Activated CD4-positive, alpha-beta T cell treated with anti-CD3 and anti-CD28 coated beads for 24 hours (primary cell): ENCODE results near the gene LTBP1.

ENCODE experiments used
- DNase-seq, 2 donors: peaks; one replicate each; pipeline ENCODE4 v3.0.0-alpha.2; 2020; ENCODE audit warnings: low read depth in 2 of 2

Gene LTBP1

GRCh38 chr2:33011941-33012340, 65.2 kb downstream of the LTBP1 start:
- DNase-seq, result no peak

GRCh38 chr2:33013684-33014110, 66.9 kb downstream of the LTBP1 start:
- no peak for DNase-seq

- no peak for DNase-seq
These were observed 67.5 kb downstream of the LTBP1 start for GRCh38 chr2:33014268-33014667.

GRCh38 chr2:33015421-33016142, 68.8 kb downstream of the LTBP1 start:
- no peak for DNase-seq

- no peak for DNase-seq
These were observed 71.5 kb downstream of the LTBP1 start for GRCh38 chr2:33018271-33018670.

- DNase-seq, result no peak
These were observed 73.0 kb downstream of the LTBP1 start for GRCh38 chr2:33019796-33020195.

- DNase-seq, result no peak
These were observed 74.1 kb downstream of the LTBP1 start for GRCh38 chr2:33020883-33021282.

GRCh38 chr2:33021542-33022227, 74.9 kb downstream of the LTBP1 start:
- no peak for DNase-seq

- DNase-seq, result no peak
These were observed 75.7 kb downstream of the LTBP1 start for GRCh38 chr2:33022395-33022985.

- DNase-seq, result no peak
These were observed 76.4 kb downstream of the LTBP1 start for GRCh38 chr2:33022989-33023727.

GRCh38 chr2:33023728-33024500, 77.2 kb downstream of the LTBP1 start:
- no peak for DNase-seq

GRCh38 chr2:33024758-33025157, 78.0 kb downstream of the LTBP1 start:
- no peak for DNase-seq

- no peak for DNase-seq
These were observed 82.7 kb downstream of the LTBP1 start for GRCh38 chr2:33029459-33029858.

GRCh38 chr2:33029926-33030325, 83.2 kb downstream of the LTBP1 start:
- no peak for DNase-seq

GRCh38 chr2:33030326-33030725, 83.6 kb downstream of the LTBP1 start:
- DNase-seq, result no peak

- no peak for DNase-seq
These were observed 85.5 kb downstream of the LTBP1 start for GRCh38 chr2:33032245-33032644.

GRCh38 chr2:33033606-33034081, 86.9 kb downstream of the LTBP1 start:
- no peak for DNase-seq

- DNase-seq, result no peak
These were observed 88.0 kb downstream of the LTBP1 start for GRCh38 chr2:33034784-33035183.

GRCh38 chr2:33038230-33038629, 91.5 kb downstream of the LTBP1 start:
- no peak for DNase-seq

- DNase-seq, result no peak
These were observed 92.0 kb downstream of the LTBP1 start for GRCh38 chr2:33038799-33039198.

- no peak for DNase-seq
These were observed 93.8 kb downstream of the LTBP1 start for GRCh38 chr2:33040541-33040940.
